Vagina (tissue), 2 donors: ENCODE data around the gene RAB11FIP3.

Source experiments
- CTCF ChIP-seq, 3 experiments: fragments of 450-650 bp in 2 of 3; fragments of 200-600 bp in 1 of 3; sonication (generic) in 1 of 3; IDR thresholded peaks; one replicate each; pipeline ENCODE4 v1.5.1; 2017 to 2019; ENCODE audit warnings: antibody characterized with exemption in 3 of 3, mild to moderate bottlenecking in 2 of 3, moderate library complexity in 2 of 3
- POLR2A ChIP-seq, 2 donors: fragments of 450-650 bp; IDR thresholded peaks; one replicate each; pipeline ENCODE4 v1.6.1; 2017; ENCODE audit warnings: antibody characterized with exemption in 2 of 2, mild to moderate bottlenecking in 2 of 2, moderate library complexity in 2 of 2

DNA sequence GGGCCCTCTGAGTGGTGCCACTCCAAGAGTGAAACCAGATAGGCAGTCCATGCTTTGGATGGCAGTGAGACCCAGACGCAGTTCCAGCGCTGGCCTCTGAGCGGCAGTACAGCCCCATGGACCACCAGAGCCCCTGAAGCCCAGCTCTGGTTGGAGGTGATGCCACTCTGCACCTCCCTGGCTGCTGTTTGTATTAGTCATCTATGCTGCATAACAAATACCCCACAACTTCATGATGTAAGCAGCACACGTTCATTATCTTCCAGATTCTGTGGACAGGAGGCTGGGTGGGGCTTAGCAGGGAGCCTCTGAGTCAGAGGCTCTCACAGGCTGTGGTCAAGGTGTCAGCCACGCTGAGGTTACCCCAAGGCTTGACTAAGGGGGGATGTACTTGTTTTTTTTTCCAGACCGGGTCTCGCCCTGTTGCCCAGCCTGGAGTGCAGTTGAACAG is 33.5 kb upstream of the RAB11FIP3 start:
- peak in 2 of 3 experiments; percentile 17 to 41 for TF ChIP-seq CTCF (IDR thresholded peaks at IDR 0.05)
- no peak for TF ChIP-seq POLR2A (IDR thresholded peaks at IDR 0.05)
